NCI-H748 (cell line): ENCODE results near the gene RMDN2.
A peak's percentile ranks its signal among the peaks of the same experiment; 100 is the strongest.
"Not testable (repeated sequence)": the region's sequence is repeated elsewhere in the genome, so short reads cannot be mapped to it uniquely, and the experiment has no call there.

Source experiments
- DNase-seq: peaks from one replicate; lab custom pipeline; 2025; ENCODE audit not compliant: unreplicated experiment; lab: John Stamatoyannopoulos, UW

Gene RMDN2

GRCh38 chr2:37984589-37984988 lies 59.5 kb downstream of the RMDN2 start:
- no peak for DNase-seq

GRCh38 chr2:37985333-37985732 lies 60.2 kb downstream of the RMDN2 start:
- DNase-seq: no peak

GRCh38 chr2:37987098-37987775 lies 62.1 kb downstream of the RMDN2 start:
- no peak for DNase-seq

GRCh38 chr2:37992601-37993000 lies 67.5 kb downstream of the RMDN2 start:
- DNase-seq: no peak

GRCh38 chr2:37993143-37993542 lies 68.1 kb downstream of the RMDN2 start:
- no peak for DNase-seq

GRCh38 chr2:37997629-37998028 lies 72.5 kb downstream of the RMDN2 start:
- DNase-seq: no peak

- DNase-seq: peak; percentile 21
These were observed 75.6 kb downstream of the RMDN2 start for GRCh38 chr2:38000485-38001222.

GRCh38 chr2:38010187-38010586 lies 85.1 kb downstream of the RMDN2 start:
- not testable (repeated sequence) for DNase-seq

GRCh38 chr2:38010995-38011394 lies 85.9 kb downstream of the RMDN2 start:
- no peak for DNase-seq

- DNase-seq: no peak
These were observed 88.2 kb downstream of the RMDN2 start for GRCh38 chr2:38013158-38013752.

GRCh38 chr2:38016219-38016618 lies 91.1 kb downstream of the RMDN2 start:
- DNase-seq: no peak

GRCh38 chr2:38017836-38018235 lies 92.7 kb downstream of the RMDN2 start:
- DNase-seq: no peak

- DNase-seq: not testable (repeated sequence)
These were observed 95.4 kb downstream of the RMDN2 start for GRCh38 chr2:38020359-38021069.

GRCh38 chr2:38021589-38021988 lies 96.5 kb downstream of the RMDN2 start:
- DNase-seq: no peak

GRCh38 chr2:38026846-38027245 lies 101.8 kb downstream of the RMDN2 start:
- no peak for DNase-seq

GRCh38 chr2:38028829-38029228 lies 103.7 kb downstream of the RMDN2 start:
- no peak for DNase-seq

GRCh38 chr2:38029512-38029911 lies 104.4 kb downstream of the RMDN2 start:
- DNase-seq: no peak

GRCh38 chr2:38030635-38031355 lies 105.7 kb downstream of the RMDN2 start:
- DNase-seq: no peak

GRCh38 chr2:38032946-38033345 lies 107.9 kb downstream of the RMDN2 start:
- no peak for DNase-seq

GRCh38 chr2:38033646-38034045 lies 108.6 kb downstream of the RMDN2 start:
- no peak for DNase-seq

- DNase-seq: no peak
These were observed 110.9 kb downstream of the RMDN2 start for GRCh38 chr2:38035968-38036367.
